NOMO-1 treated with DMSO at 0.1 percent for 48 hours (cell line): ENCODE data around the gene SERPINB10.
A peak's percentile ranks its signal among the peaks of the same experiment; 100 is the strongest.

ENCODE experiments used
- DNase-seq: peaks from one replicate; lab custom pipeline; 2025; ENCODE audit not compliant: unreplicated experiment; lab: John Stamatoyannopoulos, UW

SERPINB10 gene

GRCh38 chr18:63907664-63908063, at the start of gene SERPINB10:
Gene SERPINB10, plus strand, starts transcription at chr18:63907958. Its CDS starts 7,553 bp downstream, at chr18:63915511.
- peak; percentile 85 for DNase-seq

- DNase-seq: peak; percentile 9
Observed at GRCh38 chr18:63858456-63858855, 49.3 kb upstream of the SERPINB10 start.

- DNase-seq: peak; percentile 53
Observed at GRCh38 chr18:63859781-63860475, 47.8 kb upstream of the SERPINB10 start.

- DNase-seq: no peak
Observed at GRCh38 chr18:63860531-63860930, 47.2 kb upstream of the SERPINB10 start.

GRCh38 chr18:63867368-63868125, 40.2 kb upstream of the SERPINB10 start:
- no peak for DNase-seq

GRCh38 chr18:63868546-63868945, 39.2 kb upstream of the SERPINB10 start:
- DNase-seq: no peak

GRCh38 chr18:63869374-63869773, 38.4 kb upstream of the SERPINB10 start:
- peak; percentile 76 for DNase-seq

GRCh38 chr18:63869851-63870250, 37.9 kb upstream of the SERPINB10 start:
- no peak for DNase-seq

- no peak for DNase-seq
Observed at GRCh38 chr18:63871836-63872235, 35.9 kb upstream of the SERPINB10 start.

GRCh38 chr18:63872586-63872985, 35.2 kb upstream of the SERPINB10 start:
- DNase-seq: no peak

GRCh38 chr18:63878343-63878742, 29.4 kb upstream of the SERPINB10 start:
- peak; percentile 72 for DNase-seq

- no peak for DNase-seq
Observed at GRCh38 chr18:63878925-63879324, 28.8 kb upstream of the SERPINB10 start.

- peak; percentile 36 for DNase-seq
Observed at GRCh38 chr18:63879709-63880108, 28.0 kb upstream of the SERPINB10 start.

- DNase-seq: no peak
Observed at GRCh38 chr18:63881851-63882250, 25.9 kb upstream of the SERPINB10 start.

GRCh38 chr18:63882333-63883141, 25.2 kb upstream of the SERPINB10 start:
- no peak for DNase-seq

GRCh38 chr18:63883617-63884016, 24.1 kb upstream of the SERPINB10 start:
- DNase-seq: no peak

- DNase-seq: peak; percentile 54
Observed at GRCh38 chr18:63887424-63887823, 20.3 kb upstream of the SERPINB10 start, which contains the start of gene SERPINB2. Gene SERPINB2, plus strand, starts transcription at chr18:63887705. Its CDS starts 3,740 bp downstream, at chr18:63891445.

GRCh38 chr18:63888470-63889190, 19.1 kb upstream of the SERPINB10 start:
- DNase-seq: no peak

GRCh38 chr18:63889626-63890025, 18.1 kb upstream of the SERPINB10 start:
- DNase-seq: peak; percentile 96

- DNase-seq: no peak
Observed at GRCh38 chr18:63890237-63890949, 17.4 kb upstream of the SERPINB10 start.
